ENCODE results near the gene CKS2. TPM values are rescaled to one million over a fixed set of nuclear protein-coding genes. Genes with fewer than 3 reads are reported as not detected.
A peak's percentile ranks its signal among the peaks of the same experiment; 100 is the strongest.

The CKS2 gene
- total RNA-seq, 4 donors from 2014 or later: 9.4 to 25.4 (median 21.1) TPM

DNA sequence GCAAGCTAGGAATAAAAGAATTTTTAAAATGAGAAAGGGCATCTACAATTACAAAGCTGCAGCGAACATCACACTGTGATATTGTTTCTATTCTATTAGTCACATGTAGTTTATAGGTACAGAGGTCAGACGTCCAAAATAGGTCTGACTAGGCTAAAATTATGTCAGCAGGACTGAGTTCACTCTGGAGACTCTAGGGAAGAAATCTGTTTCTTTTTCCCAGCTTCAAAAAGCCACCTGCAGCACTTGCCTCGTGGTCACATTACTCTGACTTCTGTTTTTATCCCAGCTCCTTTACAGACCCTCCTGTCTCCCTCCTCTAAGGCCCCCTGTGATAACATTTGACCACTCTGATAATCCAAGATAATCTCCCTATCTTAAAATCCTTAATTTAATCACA lies 5.1 kb upstream of the CKS2 start:
- intact Hi-C loops (cut with DNase I; ENCODE audit: low total_unique reads): no loop called here
- no peak overlapping the region for H3K4me3 ChIP-seq (ENCODE audit: low read depth, poor library complexity, severe bottlenecking)
- 74 to 79% methylated on average over 3 of the region's 3 CpGs for WGBS, 2 donors
- DNase-seq (ENCODE audit: low spot score in 2 of 2): no peak
- TF ChIP-seq POLR2A (IDR thresholded peaks at IDR 0.05): no peak

DNA sequence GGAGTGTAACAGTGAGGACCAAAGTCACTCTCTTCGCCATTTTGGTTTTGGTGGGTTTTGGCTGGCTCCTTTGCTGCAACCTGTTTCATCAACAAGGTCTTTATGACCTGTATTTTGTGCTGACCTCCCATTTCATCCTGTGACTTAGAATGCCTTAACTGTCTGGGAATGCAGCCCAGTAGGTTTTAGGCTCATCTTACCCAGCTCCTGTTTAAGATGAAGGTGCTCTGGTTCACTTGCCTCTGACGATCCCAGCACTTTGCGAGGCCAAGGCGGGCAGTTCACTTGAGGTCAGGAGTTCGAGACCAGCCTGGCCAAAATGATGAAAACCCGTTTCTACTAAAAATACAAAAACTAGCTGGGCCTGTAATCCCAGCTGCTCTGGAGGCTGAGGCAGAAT lies 1.8 kb upstream of the CKS2 start:
- H3K4me3 ChIP-seq (ENCODE audit: low read depth, poor library complexity, severe bottlenecking): no peak overlapping the region
- no peak for DNase-seq (ENCODE audit: low spot score in 2 of 2)
- intact Hi-C loops (cut with DNase I; ENCODE audit: low total_unique reads): no loop called here
- TF ChIP-seq, protein P1, sequence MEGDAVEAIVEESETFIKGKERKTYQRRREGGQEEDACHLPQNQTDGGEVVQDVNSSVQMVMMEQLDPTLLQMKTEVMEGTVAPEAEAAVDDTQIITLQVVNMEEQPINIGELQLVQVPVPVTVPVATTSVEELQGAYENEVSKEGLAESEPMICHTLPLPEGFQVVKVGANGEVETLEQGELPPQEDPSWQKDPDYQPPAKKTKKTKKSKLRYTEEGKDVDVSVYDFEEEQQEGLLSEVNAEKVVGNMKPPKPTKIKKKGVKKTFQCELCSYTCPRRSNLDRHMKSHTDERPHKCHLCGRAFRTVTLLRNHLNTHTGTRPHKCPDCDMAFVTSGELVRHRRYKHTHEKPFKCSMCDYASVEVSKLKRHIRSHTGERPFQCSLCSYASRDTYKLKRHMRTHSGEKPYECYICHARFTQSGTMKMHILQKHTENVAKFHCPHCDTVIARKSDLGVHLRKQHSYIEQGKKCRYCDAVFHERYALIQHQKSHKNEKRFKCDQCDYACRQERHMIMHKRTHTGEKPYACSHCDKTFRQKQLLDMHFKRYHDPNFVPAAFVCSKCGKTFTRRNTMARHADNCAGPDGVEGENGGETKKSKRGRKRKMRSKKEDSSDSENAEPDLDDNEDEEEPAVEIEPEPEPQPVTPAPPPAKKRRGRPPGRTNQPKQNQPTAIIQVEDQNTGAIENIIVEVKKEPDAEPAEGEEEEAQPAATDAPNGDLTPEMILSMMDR (IDR thresholded peaks at IDR 0.05): no peak
- TF ChIP-seq POLR2A (IDR thresholded peaks at IDR 0.05): no peak
- WGBS, 2 donors: 94 to 97% methylated on average over 6 of the region's 6 CpGs

DNA sequence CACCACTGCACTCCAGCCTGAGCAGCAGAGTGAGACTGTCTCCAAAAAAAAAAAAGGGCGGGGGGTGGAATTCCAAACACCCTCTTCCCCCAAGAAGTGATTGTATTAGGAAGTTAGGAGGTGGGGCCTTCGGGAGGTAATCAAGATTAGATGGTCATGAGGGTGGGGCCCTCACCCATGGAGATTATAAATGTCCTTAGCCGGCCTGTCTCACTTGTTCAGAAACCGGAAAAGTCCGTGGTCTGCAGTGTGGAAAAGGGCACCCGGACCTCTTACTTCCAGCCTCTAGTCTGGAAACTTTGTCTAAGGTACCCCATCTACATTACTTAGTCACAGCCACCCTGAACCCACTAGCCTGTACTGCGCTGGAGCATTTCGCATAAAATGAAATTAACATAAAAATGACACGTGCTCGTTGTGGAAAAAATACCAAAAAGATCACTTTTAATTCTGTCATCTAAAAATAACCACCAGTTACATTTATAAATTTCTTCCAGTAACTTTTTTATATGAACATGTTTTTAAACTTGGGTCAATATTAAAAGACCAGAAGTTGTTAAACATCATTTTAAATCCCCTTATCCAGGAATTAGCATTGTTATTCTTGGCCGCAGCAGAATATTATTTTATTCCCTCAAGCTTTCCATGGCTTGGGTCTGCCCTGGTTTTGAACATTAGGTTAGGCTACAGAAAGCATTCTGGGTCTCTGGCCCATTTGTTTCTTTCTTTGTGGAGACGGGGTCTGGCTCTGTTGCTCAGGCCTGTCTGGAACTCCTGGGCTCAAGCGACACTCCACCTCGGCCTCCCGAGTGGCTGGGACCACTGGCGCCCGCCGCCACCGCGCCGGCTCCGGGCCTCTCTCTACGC lies 1.2 kb upstream of the CKS2 start:
- DNase-seq (ENCODE audit: low spot score in 2 of 2): no peak

DNA sequence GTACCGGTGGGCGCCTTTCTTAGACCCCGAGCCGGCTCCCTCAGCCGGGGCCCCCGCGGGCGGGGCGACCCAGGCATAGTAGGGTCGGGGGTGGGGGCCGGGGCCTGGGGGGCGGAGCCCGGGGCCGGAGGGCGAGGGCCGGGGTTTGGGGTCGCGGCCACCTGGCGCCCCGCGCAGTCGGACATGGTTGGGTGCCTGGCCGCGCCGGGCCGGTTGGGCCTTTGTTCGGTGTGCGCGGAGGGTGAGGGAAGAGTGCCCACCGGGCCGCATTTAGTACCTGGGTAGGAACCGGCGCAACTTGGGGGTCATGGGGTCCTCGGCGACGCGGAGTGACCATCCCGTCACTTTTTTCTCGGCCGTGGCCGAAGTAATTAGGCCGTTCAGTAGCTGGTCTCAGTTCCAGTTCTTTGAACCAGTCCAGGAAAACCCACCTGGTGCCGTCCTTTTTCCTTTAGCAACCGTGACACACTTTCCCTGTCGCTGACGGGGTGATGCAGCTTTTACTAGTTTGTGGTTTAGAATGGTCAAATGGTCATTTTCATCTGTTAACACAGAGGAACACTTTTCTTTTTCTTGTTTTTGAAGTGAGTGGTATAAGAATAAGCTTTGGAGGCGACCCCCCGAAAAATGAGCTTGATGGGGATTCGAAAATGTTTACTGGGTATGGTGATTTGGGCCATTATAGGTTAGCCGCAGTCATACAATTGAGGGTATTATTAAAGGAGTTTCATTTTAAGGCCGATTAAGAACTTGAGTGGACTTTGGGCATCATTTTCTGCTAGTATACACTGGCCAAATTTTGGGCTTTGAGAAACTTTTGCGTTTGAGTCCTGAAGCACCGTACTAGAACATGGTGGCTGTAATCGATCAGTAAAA lies 589 bp downstream of the CKS2 start:
- intact Hi-C loops (cut with DNase I; ENCODE audit: low total_unique reads): no loop called here
- DNase-seq (ENCODE audit: low spot score in 2 of 2): peak in 1 of 2 donors; percentile 87
- 1 to 2% methylated on average over 31 to 44 of the region's 54 CpGs for WGBS, 2 donors

More for the DNA sequence above, 1.2 kb upstream of the CKS2 start:
- TF ChIP-seq POLR2A (IDR thresholded peaks at IDR 0.05): no peak
- TF ChIP-seq, protein P1 (IDR thresholded peaks at IDR 0.05): no peak
- intact Hi-C loops (cut with DNase I; ENCODE audit: low total_unique reads): no loop called here
- WGBS, 2 donors: 27% methylated on average over 23 of the region's 23 CpGs
- H3K4me3 ChIP-seq (ENCODE audit: low read depth, poor library complexity, severe bottlenecking): peak overlapping the region; percentile 86

DNA sequence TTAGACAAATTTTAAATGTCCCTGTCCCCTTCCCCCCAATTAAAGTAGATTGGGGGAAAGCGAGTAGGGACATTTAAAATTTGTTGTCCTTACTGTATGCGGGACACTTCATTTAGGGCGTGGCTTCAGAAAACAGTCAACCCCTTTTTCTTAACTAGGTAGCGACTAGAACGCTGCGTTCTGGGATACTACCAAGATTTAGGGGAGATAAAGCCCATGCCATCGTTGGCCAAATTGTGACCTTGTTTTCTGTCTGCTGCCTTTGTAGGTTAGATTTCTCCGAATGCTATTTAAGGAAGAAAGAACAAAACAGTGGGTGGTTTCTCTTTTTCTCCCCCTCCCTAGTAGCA lies 1.2 kb downstream of the CKS2 start:
- no peak for TF ChIP-seq POLR2A (IDR thresholded peaks at IDR 0.05)
- TF ChIP-seq, protein P1 (IDR thresholded peaks at IDR 0.05): no peak
- no peak overlapping the region for H3K4me3 ChIP-seq (ENCODE audit: low read depth, poor library complexity, severe bottlenecking)
- intact Hi-C loops (cut with DNase I; ENCODE audit: low total_unique reads): no loop called here
- DNase-seq (ENCODE audit: low spot score in 2 of 2): no peak
- 2 to 3% methylated on average over 8 of the region's 8 CpGs for WGBS, 2 donors

More for the DNA sequence above, 589 bp downstream of the CKS2 start:
- no peak for TF ChIP-seq POLR2A (IDR thresholded peaks at IDR 0.05)
- TF ChIP-seq, protein P1 (IDR thresholded peaks at IDR 0.05): no peak
- H3K4me3 ChIP-seq (ENCODE audit: low read depth, poor library complexity, severe bottlenecking): peak overlapping the region; percentile 44

DNA sequence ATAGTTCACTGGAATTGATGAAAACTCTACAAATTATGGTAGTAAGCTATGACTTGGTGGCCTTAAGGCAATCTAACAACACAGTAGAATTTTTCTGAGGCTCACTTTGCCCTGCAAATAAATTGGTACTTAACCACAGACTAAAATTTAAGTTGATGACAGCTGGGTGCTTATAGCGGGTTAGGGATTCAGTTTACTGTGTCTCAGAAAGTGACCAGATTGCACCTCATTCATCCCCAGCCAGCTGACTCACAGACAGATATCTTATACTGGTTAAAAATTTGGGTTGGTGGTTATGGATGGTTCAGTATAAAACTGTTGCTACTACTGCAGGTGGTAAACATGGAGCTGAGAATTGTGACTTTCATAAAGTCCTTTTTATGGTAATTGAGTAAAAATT lies 2.8 kb downstream of the CKS2 start:
- WGBS, 2 donors: 77 to 88% methylated on average over 1 of the region's 1 CpG
- DNase-seq (ENCODE audit: low spot score in 2 of 2): no peak
- H3K4me3 ChIP-seq (ENCODE audit: low read depth, poor library complexity, severe bottlenecking): no peak overlapping the region
- intact Hi-C loops (cut with DNase I; ENCODE audit: low total_unique reads): no loop called here
- no peak for TF ChIP-seq POLR2A (IDR thresholded peaks at IDR 0.05)
- TF ChIP-seq, protein P1 (IDR thresholded peaks at IDR 0.05): no peak

Measured in lower leg skin (tissue), 4 donors.